Neural crest cell (in vitro differentiated cells): ENCODE results near the gene GNA15. TPM values are rescaled to one million over a fixed set of nuclear protein-coding genes. Genes with fewer than 3 reads are reported as not detected.
"Not testable (repeated sequence)": the region's sequence is repeated elsewhere in the genome, so short reads cannot be mapped to it uniquely, and the experiment has no call there.

Source experiments
- DNase-seq: peaks from one replicate; pipeline ENCODE4 v3.0.0; 2021; ENCODE audit warnings: low read depth, mixed read lengths, low spot score
- H3K27ac Mint-ChIP-seq: one replicate; pipeline ENCODE4 v1.8.0; 2021; ENCODE audit warnings: mild to moderate bottlenecking, mixed read lengths; ENCODE audit not compliant: unreplicated experiment
- H3K27me3 Mint-ChIP-seq: 2 replicates; pipeline ENCODE4 v1.8.0; 2021; ENCODE audit warnings: low read depth, mild to moderate bottlenecking, mixed read lengths
- H3K36me3 Mint-ChIP-seq: 2 replicates; pipeline ENCODE4 v1.8.0; 2021; ENCODE audit warnings: low read depth, mild to moderate bottlenecking, mixed read lengths
- H3K4me1 Mint-ChIP-seq: 2 replicates; pipeline ENCODE4 v1.8.0; 2021; ENCODE audit warnings: mixed read lengths
- H3K4me3 Mint-ChIP-seq: one replicate; pipeline ENCODE4 v1.8.0; 2021; ENCODE audit warnings: mild to moderate bottlenecking, mixed read lengths
- H3K9me3 Mint-ChIP-seq: 2 replicates; pipeline ENCODE4 v1.8.0; 2021; ENCODE audit warnings: mixed read lengths
- CTCF ChIP-seq: fragments of 200-600 bp; sonication (generic); conservative IDR thresholded peaks from 2 replicates; pipeline ENCODE4 v1.5.0; 2021; ENCODE audit warnings: antibody characterized with exemption, mild to moderate bottlenecking
- long read RNA-seq: library from polyadenylated mRNA; unstranded; transcript quantifications from one replicate; pipeline ENCODE4 v2.0.0, GENCODE V29; 2020
- total RNA-seq: library from RNA; stranded (reverse); gene quantifications from 2 replicates; pipeline ENCODE4 v1.2.1, GENCODE V29; 2021

Gene GNA15
- not detected in 2 replicates for total RNA-seq
- long read RNA-seq: 0 reads

- H3K27ac Mint-ChIP-seq: no peak within 1 kb of the TSS
- peaks cover 3% of the 10 kb centered on the region for H3K27me3 Mint-ChIP-seq
- no peaks in the 10 kb centered on the region for H3K9me3 Mint-ChIP-seq
- H3K4me3 Mint-ChIP-seq: no peak within 1 kb of the TSS
- H3K36me3 Mint-ChIP-seq: no peaks in the 10 kb centered on the region
- H3K4me1 Mint-ChIP-seq: no peaks in the 10 kb centered on the region
- TF ChIP-seq CTCF: no peak
- no peak for DNase-seq
Measured at GRCh38 chr19:3135961-3136683, at the start of gene GNA15. Gene GNA15 (plus strand): TSS chr19:3136033. CDS start chr19:3136451, 418 bp downstream.

GRCh38 chr19:3087769-3088168 lies 48.1 kb upstream of the GNA15 start:
- Mint-ChIP-seq H3K27me3 (no peaks in the 10 kb centered on the region), H3K36me3 (no peaks in the 10 kb centered on the region), H3K4me1 (no peaks in the 10 kb centered on the region), H3K4me3 (no peak overlapping the region), H3K27ac (no peak overlapping the region), H3K9me3 (no peaks in the 10 kb centered on the region)
- DNase-seq: no peak
- TF ChIP-seq CTCF: no peak

GRCh38 chr19:3089299-3089855 lies 46.5 kb upstream of the GNA15 start:
- not testable (repeated sequence) for H3K36me3 Mint-ChIP-seq, H3K27me3 Mint-ChIP-seq

GRCh38 chr19:3094601-3095440 lies 41.0 kb upstream of the GNA15 start:
- H3K36me3 Mint-ChIP-seq: no peaks in the 10 kb centered on the region
- H3K27me3 Mint-ChIP-seq: no peaks in the 10 kb centered on the region
- no peak overlapping the region for H3K27ac Mint-ChIP-seq
- no peaks in the 10 kb centered on the region for H3K9me3 Mint-ChIP-seq
- peak overlapping the region; percentile 85 for H3K4me3 Mint-ChIP-seq
- TF ChIP-seq CTCF: no peak
- H3K4me1 Mint-ChIP-seq: peaks cover 16% of the 10 kb centered on the region
- no peak for DNase-seq

More at GRCh38 chr19:3089299-3089855, 46.5 kb upstream of the GNA15 start:
- not testable (repeated sequence) for H3K4me3 Mint-ChIP-seq, H3K4me1 Mint-ChIP-seq, H3K27ac Mint-ChIP-seq, DNase-seq, H3K9me3 Mint-ChIP-seq

- Mint-ChIP-seq H3K4me1 (peaks cover 16% of the 10 kb centered on the region), H3K27ac (no peak overlapping the region), H3K36me3 (no peaks in the 10 kb centered on the region), H3K9me3 (no peaks in the 10 kb centered on the region), H3K27me3 (no peaks in the 10 kb centered on the region), H3K4me3 (peak overlapping the region; percentile 85)
- no peak for TF ChIP-seq CTCF
- DNase-seq: no peak
Measured at GRCh38 chr19:3095441-3096191, 40.2 kb upstream of the GNA15 start.
